Adrenal gland (tissue), 5 donors: ENCODE measurements around the gene LRRC73.

ENCODE experiments used
- CTCF ChIP-seq, 6 experiments: fragments of 450-650 bp in 4 of 6; fragments of 200-600 bp in 2 of 6; sonication (generic) in 1 of 6; IDR thresholded peaks; 1 replicate in 5 of 6; 2 replicates in 1 of 6; pipeline versions ENCODE4 v1.5.1 to v1.8.0; 2016 to 2021; ENCODE audit warnings: antibody characterized with exemption in 6 of 6, mild to moderate bottlenecking in 2 of 6, moderate library complexity in 1 of 6
- POLR2A ChIP-seq, 2 donors: fragments of 450-650 bp; IDR thresholded peaks; one replicate each; pipeline ENCODE4 v1.6.1; 2017; ENCODE audit warnings: antibody characterized with exemption in 2 of 2, mild to moderate bottlenecking in 2 of 2, moderate library complexity in 1 of 2
- donor health status: DM: no; HTN: no; CAD: no.

- TF ChIP-seq CTCF (IDR thresholded peaks at IDR 0.05) (no peak), POLR2A (IDR thresholded peaks at IDR 0.05) (no peak)
These were observed 34.6 kb downstream of the LRRC73 start for GRCh38 chr6:43475516-43475915.
